NCI-H82 treated with DMSO at 0.1 percent for 48 hours (cell line): ENCODE measurements around the gene KCND2.
"Not testable (repeated sequence)": the region's sequence is repeated elsewhere in the genome, so short reads cannot be mapped to it uniquely, and the experiment has no call there.

ENCODE experiments used
- DNase-seq: peaks from one replicate; lab custom pipeline; 2025; ENCODE audit not compliant: unreplicated experiment; lab: John Stamatoyannopoulos, UW

The KCND2 gene

DNA sequence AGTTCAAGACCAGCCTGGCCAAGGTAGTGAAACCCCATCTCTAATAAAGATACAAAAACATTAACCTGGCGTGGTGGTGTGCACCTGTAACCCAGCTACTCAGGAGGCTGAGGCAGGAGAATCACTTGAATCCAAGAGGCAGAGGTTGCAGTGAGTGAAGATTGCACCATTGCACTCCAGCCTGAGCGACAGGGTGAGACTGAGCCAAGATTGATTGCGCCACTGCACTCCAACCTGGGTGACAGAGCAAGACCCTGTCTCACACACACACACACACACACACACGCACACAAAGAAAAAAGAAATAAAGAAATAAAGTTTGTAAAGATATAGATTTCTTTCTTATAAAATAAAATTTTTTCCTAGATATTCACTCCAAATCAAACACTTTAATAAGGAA is 305.7 kb downstream of the KCND2 start:
- DNase-seq: not testable (repeated sequence)

DNA sequence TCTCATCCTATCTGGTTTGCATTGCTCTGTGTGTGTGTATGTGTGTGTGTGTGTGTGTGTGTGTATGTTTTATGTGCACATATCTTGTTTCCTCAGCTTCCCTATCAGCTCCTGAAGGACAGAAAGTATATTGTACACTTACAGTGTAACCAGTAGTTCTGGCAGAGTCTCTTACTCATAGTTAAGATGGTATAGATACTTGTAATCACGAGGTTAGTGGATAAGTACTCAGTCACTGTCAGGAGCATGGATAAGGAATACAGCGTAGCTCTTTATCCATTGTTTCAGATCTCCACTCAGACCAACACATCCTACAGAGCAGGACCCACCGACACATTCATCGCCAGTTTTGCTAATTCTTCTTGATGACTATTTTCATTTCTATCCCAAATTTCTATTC is 309.9 kb downstream of the KCND2 start:
- DNase-seq: no peak

DNA sequence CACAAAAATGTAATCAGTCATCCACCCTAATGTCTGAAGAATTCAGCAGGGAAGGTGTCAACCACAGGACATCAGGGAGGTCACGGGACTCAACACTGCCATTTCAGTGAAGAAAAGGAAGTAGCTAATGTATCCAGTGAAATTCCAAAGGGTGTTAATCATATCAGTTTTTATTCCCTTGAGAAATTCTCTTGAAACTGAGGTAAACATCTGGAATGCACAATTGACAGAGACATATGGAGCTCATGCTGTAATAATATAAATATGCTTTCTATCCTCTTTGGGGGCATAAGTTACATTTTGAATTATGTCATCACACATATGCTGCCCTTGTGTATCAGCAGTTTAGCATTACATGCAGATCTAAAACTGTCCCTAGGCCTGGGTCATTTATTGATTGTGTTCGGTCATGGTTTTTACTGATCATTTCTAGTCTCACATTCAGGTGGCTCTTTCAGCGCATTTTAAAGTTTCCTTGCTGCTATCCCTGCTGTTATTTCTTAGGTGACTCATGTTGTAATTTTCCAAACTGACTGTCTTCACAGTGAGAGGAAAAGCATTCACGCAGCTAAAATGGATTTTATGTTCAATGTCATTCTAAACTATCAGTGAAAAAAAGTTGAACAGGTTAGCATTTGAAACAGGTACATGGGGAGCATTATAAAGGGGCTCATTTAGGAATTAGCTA is 311.1 kb downstream of the KCND2 start:
- DNase-seq: no peak

- DNase-seq: no peak
Observed at GRCh38 chr7:120586571-120586970, 313.6 kb downstream of the KCND2 start.

DNA sequence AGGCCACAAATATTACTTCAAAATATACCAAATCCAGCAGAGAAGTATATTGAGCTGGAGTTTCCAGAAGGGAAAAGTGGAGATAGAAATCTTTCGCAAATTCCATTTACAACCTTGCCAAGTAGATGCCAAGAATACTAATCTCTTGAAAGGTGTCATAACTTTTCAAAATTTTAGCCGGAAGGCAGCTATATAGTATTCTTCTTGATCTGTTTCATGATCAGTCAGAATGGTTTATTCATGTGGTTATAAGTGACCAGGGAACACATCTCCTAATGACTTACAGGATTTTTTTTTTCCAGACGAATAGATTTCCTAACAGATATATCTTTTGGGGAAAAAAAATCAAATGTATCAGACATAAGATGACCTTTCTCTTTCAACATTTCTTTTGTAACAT is 314.3 kb downstream of the KCND2 start:
- no peak for DNase-seq

DNA sequence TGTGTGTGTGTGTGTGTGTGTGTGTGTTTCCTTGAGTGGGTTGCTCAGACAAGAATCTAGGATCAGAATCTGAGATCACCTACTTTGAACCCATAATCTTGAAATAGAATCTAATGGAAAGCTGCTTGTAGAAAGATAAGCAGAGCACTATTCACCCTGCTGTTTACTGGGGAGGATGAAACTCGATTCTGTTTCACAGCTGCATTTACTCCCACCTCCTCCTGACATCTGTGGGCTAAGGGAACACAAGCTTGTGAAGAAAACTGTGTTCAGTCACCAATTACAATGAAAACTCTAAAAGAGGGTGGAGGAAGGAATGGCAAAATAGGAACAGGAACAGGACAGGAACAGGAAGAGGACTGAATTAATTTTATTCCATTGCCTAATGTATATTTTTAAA is 315.4 kb downstream of the KCND2 start:
- peak; percentile 14 for DNase-seq

- no peak for DNase-seq
Observed at GRCh38 chr7:120588862-120589261, 315.9 kb downstream of the KCND2 start.

GRCh38 chr7:120600607-120601006 is 327.6 kb downstream of the KCND2 start:
- DNase-seq: no peak

GRCh38 chr7:120603366-120603765 is 330.4 kb downstream of the KCND2 start:
- DNase-seq: no peak

DNA sequence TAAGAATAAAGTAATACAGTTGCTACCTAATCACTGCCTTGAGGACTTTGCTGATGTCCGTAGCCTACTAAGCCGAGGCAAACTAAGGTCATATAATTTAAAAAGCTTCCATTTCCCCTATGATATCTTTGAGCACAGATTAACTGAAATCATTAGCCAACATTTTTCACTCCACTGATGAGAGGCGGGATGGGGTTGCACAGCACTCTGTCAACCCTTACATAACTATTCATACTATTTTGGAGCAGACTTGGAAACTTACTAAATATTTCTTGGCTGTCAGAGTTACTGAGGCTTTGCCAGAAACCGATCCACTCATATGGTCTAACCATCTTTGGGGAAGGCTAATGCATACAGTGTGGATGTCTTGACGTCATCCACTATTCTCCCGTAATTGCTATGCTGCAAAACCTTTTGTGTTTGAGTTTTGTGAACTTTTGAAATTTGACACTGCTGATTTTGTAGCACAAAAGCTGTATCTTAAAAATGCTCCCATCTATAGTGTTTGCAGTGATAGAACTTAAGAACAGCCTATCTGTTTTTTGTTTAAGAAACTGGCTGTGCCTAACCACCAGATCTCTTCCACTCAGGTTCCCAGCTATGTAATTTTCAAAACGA is 336.3 kb downstream of the KCND2 start:
- DNase-seq: no peak

DNA sequence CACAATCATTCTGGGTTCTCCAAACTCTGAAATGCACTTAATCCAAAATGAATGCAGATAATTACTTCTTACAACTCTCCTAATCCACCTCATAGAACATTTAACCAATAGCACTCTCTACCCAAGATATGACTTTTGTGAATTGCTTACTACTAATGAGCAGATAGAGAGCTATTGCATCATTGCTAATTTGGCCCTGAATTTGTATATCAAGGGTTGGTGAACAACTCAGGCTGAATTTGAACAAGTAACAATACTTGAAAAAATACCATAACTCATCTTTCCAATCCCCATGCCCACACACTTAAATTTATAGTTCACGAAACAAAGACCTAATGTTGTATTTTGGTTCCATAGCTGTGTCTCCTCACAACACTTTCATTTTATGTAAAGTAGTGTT is 339.0 kb downstream of the KCND2 start:
- no peak for DNase-seq

DNA sequence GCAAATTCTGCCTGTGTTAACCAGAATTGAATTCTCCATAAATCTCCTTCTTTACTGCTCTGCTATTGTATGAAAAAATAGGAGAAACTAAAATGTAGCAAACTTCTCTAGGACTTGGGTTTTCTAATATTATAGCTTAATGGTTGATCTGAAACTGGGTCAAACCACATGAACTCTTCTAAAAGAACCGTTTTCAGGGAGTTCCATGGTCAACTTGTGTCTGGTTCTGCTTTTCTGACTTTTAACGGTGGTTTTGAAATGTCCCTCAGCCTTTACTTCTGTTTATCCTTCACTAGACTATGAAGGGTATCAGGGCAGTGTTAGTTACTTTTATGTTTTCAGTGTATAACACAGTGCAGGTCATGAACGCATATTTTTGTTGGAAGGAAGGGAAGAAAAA is 342.7 kb downstream of the KCND2 start:
- DNase-seq: no peak

DNA sequence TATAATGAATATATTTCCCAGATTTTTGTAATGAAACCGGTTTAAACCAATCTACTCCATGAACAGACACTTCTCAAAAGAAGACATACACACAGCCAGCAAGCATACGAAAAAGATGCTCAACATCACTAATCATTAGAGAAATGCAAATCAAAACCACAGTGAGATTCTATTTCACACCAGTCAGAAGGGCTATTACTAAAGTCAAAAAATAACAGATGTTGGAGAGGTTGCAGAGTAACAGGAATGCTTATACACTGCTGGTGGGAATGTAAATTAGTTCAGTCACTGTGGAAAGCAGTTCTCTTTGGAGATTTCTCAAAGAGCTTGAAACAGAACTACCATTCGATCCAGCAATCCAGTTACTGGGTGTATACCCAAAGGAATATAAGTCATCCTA is 344.3 kb downstream of the KCND2 start:
- no peak for DNase-seq

GRCh38 chr7:120628251-120628650 is 355.3 kb downstream of the KCND2 start:
- DNase-seq: no peak

- DNase-seq: no peak
Observed at GRCh38 chr7:120639884-120640283, 366.9 kb downstream of the KCND2 start.

DNA sequence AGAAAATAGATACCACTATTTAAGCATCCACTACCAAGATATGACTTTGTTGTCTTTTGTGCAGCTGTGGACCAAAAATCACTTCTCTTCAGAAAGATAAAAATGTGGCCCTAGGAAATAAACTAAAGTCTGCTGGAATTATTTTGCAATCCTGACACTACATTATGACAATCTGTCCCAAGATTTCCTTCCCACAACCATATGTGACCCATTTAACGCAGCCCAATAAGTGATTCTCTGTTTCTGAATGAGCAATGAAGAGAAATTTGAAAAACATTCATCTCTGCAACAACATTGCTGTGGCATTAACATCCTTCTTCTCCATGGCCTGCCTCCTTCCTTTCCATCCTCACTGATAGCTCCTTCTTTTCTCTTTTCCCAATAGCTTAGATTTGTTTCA is 373.0 kb downstream of the KCND2 start:
- DNase-seq: no peak

DNA sequence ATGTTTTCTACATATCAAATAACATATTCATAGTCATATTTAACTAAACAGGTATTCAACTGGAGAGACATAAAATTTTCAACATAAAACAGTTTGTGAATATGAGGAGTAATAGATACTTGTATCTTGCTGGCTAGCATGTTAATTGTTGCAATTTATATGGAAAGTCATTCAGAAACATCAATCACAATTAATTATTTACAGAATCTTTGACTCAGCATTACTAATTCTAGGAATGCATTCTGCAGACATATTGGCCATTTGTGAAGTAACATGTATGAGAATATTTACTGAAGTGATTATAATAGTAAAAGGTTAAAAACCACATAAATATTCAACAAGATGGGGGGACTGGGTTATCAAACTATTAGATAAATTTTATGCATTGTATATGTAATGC is 381.3 kb downstream of the KCND2 start:
- DNase-seq: no peak

GRCh38 chr7:120658516-120658915 is 385.5 kb downstream of the KCND2 start:
- no peak for DNase-seq

DNA sequence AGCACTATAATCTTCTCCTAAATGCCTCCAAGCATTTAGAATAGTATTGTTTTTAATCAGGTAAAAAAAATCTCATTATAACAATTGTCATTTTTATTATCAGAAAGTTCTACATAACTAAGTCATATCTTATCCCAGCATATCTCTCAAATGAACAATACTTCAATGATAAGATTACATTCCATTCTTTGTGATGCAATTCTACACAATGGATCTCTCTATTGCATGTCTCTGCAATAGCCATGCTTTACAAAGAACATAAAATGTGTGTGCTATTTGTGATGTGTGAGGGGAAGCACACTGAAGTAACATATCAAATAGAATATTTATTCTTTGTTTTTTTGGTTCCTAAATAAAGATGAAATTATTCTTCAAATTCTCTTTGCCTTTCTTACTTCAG is 389.3 kb downstream of the KCND2 start:
- no peak for DNase-seq

DNA sequence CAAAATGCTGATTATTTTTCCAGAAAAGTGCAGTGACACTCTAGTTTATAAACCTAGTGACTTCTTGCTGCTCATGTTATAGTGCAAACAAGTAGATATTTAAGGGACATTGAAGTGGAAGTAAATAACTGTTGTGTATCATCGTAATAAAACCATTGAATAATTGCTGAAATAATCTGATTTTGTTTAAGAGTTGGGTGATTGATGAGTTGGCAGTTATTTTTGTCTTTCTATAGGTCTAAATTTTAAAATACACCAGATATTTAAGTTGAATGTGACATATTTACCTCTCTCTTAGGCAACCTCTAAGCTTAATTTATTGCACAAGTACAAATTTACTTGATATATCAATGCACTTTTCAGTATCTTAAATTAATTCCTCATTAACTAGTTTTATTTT is 392.1 kb downstream of the KCND2 start:
- DNase-seq: no peak

DNA sequence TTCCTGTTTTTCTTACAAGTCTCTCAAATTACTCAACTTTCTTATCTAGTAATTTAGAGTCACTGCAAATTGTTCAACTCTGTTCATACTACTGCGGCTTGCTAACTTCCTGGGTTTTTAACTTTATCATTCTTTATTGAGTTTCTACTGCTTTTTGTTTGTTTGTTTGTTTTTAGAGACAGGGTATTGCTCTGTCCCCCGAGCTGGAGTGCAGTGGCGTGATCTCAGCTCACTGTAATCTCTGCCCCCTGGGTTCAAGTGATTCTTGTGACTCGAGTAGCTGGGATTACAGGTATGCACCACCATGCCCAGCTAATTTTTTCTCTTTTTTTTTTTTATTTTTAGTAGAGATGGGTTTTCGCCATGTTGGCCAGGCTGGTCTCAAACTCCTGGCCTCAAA is 402.1 kb downstream of the KCND2 start:
- no peak for DNase-seq

GRCh38 chr7:120677535-120677934 is 404.6 kb downstream of the KCND2 start:
- no peak for DNase-seq

DNA sequence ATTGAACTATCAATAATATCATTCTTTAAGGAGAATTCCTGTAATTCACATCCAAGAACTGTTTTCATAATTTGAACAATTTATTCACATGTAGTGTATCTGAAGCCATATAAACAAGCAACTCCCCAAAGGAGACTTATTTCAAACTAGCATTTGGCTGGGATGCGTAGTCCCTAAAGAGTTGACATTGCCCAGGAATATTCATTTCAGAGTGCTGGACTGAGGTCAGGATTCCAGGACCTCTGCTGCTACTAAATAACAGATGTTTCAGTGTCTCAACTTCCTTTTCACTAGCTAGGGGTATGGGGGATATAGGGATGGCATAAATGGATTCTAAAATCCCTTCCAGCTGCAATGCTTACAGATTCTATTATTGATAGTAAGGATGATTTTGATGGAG is 408.0 kb downstream of the KCND2 start:
- DNase-seq: no peak
